GM12878 (cell line): Measurements from ENCODE around the gene PALLD. TPM values are rescaled to one million over a fixed set of nuclear protein-coding genes. Genes with fewer than 3 reads are reported as not detected.

Source experiments
- ATAC-seq: fragments of 200-7000 bp; cut with Tn5 transposase; 3 replicates; pipeline ENCODE4 v1.9.1; 2020; ENCODE audit warnings: mild to moderate bottlenecking, moderate library complexity
- BruUV-seq: library from RNA; stranded (reverse); fragments of 400-500 nt; replicated peaks from 2 replicates; lab custom pipeline; 2021; lab: Mats Ljungman, UMichigan
- CTCF ChIA-PET: fragments of 300-600 bp; sonication (Branson Sonifier 250); formaldehyde crosslinking; extraction: SDS; loops from one replicate; lab custom pipeline; 2021; ENCODE audit warnings: inconsistent platforms; lab: Yijun Ruan, JAX
- POLR2A ChIA-PET: fragments of 350-600 bp; formaldehyde crosslinking; extraction: SDS; loops from one replicate; lab custom pipeline; 2021; ENCODE audit warnings: inconsistent platforms; lab: Charles Lee
- RAD21 ChIA-PET: fragments of 300-600 bp; sonication (Branson Sonifier 250); formaldehyde crosslinking; loops from one replicate; lab custom pipeline; 2023; ENCODE audit warnings: antibody characterized with exemption; ENCODE audit not compliant: unreplicated experiment; lab: Charles Lee
- SMC1A ChIA-PET: fragments of 300-600 bp; sonication (Branson Sonifier 250); formaldehyde crosslinking; loops from one replicate; lab custom pipeline; 2023; ENCODE audit not compliant: unreplicated experiment, uncharacterized antibody; lab: Charles Lee
- DNase-seq: peaks from one replicate; pipeline ENCODE4 v3.0.0-alpha.2; 2011; ENCODE audit warnings: low read depth, low spot score
- FAIRE-seq: peaks from 3 replicates; lab custom pipeline; 2011; peaks lifted over from hg19 to GRCh38; lab: Jason Lieb, UNC
- H2AFZ ChIP-seq: 2 replicates; pipeline ENCODE4 v1.6.0; 2011; ENCODE audit warnings: low read depth, low read length, control low read depth; ENCODE audit not compliant: control insufficient read depth
- H3K27ac ChIP-seq: 2 replicates; pipeline ENCODE4 v1.5.1; 2011; ENCODE audit warnings: control low read depth; ENCODE audit not compliant: control insufficient read depth, insufficient read depth
- H3K27me3 ChIP-seq, 2 experiments: replicated peaks in 1 of 2; 2 replicates each; pipeline versions ENCODE4 v1.6.0 to v1.6.1; 2011; ENCODE audit warnings: low read length in 1 of 2; ENCODE audit not compliant: control insufficient read depth in 2 of 2, insufficient read depth in 2 of 2
- H3K36me3 ChIP-seq, 2 experiments: 2 replicates each; pipeline ENCODE4 v1.5.1; 2011; ENCODE audit warnings: low read length in 1 of 2; ENCODE audit not compliant: control insufficient read depth in 2 of 2, insufficient read depth in 2 of 2
- H3K4me1 ChIP-seq: 2 replicates; pipeline ENCODE4 v1.6.1; 2011; ENCODE audit warnings: mild to moderate bottlenecking, low read length, moderate library complexity, mixed read lengths; ENCODE audit not compliant: control insufficient read depth, insufficient read depth
- H3K4me2 ChIP-seq: 2 replicates; pipeline ENCODE4 v1.6.0; 2011; ENCODE audit warnings: control low read depth; ENCODE audit not compliant: control insufficient read depth, insufficient read depth
- H3K4me3 ChIP-seq: fragments of 200-600 bp; sonication (generic); 2 replicates; pipeline ENCODE4 v1.5.1; 2016
- H3K79me2 ChIP-seq: 2 replicates; pipeline ENCODE4 v1.6.0; 2011; ENCODE audit warnings: low read length; ENCODE audit not compliant: control insufficient read depth, insufficient read depth
- H3K9ac ChIP-seq: 2 replicates; pipeline ENCODE4 v1.8.0; 2011; ENCODE audit warnings: low read length, control low read depth, mixed read lengths; ENCODE audit not compliant: control insufficient read depth, insufficient read depth
- H3K9me3 ChIP-seq: replicated peaks from 3 replicates; pipeline ENCODE4 v1.5.1; 2011; ENCODE audit warnings: mild to moderate bottlenecking, low read length; ENCODE audit not compliant: control insufficient read depth, insufficient read depth
- H4K20me1 ChIP-seq: 2 replicates; pipeline ENCODE4 v1.6.0; 2011; ENCODE audit not compliant: control insufficient read depth, insufficient read depth
- ASH2L ChIP-seq: fragments of 300-600, 200-600 bp; sonication (generic); IDR thresholded peaks from 2 replicates; pipeline ENCODE4 v1.6.1; 2017; ENCODE audit warnings: low read depth, mild to moderate bottlenecking, borderline replicate concordance
- CBX3 ChIP-seq: fragments of 200-600 bp; sonication (generic); IDR thresholded peaks from 2 replicates; pipeline ENCODE4 v1.6.1; 2016; ENCODE audit warnings: low read depth, borderline replicate concordance
- CREB1 ChIP-seq: IDR thresholded peaks from 2 replicates; pipeline ENCODE4 v1.6.1; 2012; ENCODE audit warnings: low read depth, mild to moderate bottlenecking, inconsistent platforms
- GATAD2B ChIP-seq: fragments of 450-650 bp; conservative IDR thresholded peaks from 2 replicates; pipeline ENCODE4 v1.6.1; 2017; ENCODE audit warnings: low read depth, mild to moderate bottlenecking, moderate library complexity
- HDAC6 ChIP-seq: fragments of 200-600 bp; sonication (generic); IDR thresholded peaks from one replicate; pipeline ENCODE4 v1.8.0; 2017; ENCODE audit warnings: antibody characterized with exemption; ENCODE audit not compliant: unreplicated experiment
- HDGF ChIP-seq: fragments of 450-650 bp; IDR thresholded peaks from 2 replicates; pipeline ENCODE4 v1.6.1; 2016; ENCODE audit warnings: antibody characterized with exemption
- IKZF1 ChIP-seq: fragments of 450-650 bp; conservative IDR thresholded peaks from 2 replicates; pipeline ENCODE4 v1.6.1; 2017; ENCODE audit warnings: antibody characterized with exemption, mild to moderate bottlenecking
- IRF3 ChIP-seq: fragments of 450-650 bp; IDR thresholded peaks from 2 replicates; pipeline ENCODE4 v1.6.1; 2014; ENCODE audit warnings: mild to moderate bottlenecking
- JUNB ChIP-seq: IDR thresholded peaks from 2 replicates; pipeline ENCODE4 v1.6.1; 2016; ENCODE audit warnings: antibody characterized with exemption, mild to moderate bottlenecking
- LARP7 ChIP-seq: fragments of 450-650 bp; IDR thresholded peaks from 2 replicates; pipeline ENCODE4 v1.6.1; 2017; ENCODE audit warnings: mild to moderate bottlenecking
- MTA2 ChIP-seq: fragments of 450-650 bp; IDR thresholded peaks from 2 replicates; pipeline ENCODE4 v1.6.1; 2016; ENCODE audit warnings: low read depth, mild to moderate bottlenecking, moderate library complexity
- MXI1 ChIP-seq: fragments of 150-350 bp; IDR thresholded peaks from 2 replicates; pipeline ENCODE4 v1.6.1; 2011; ENCODE audit warnings: low read depth, mild to moderate bottlenecking, inconsistent platforms, low read length, improper control_type of control experiment
- PAX8 ChIP-seq: fragments of 450-650 bp; IDR thresholded peaks from 2 replicates; pipeline ENCODE4 v1.6.1; 2017; ENCODE audit warnings: mild to moderate bottlenecking, moderate library complexity
- PRDM15 ChIP-seq: fragments of 450-650 bp; formaldehyde crosslinking; IDR thresholded peaks from 2 replicates; pipeline ENCODE4 v1.4.0; 2020; ENCODE audit warnings: mild to moderate bottlenecking, moderate library complexity
- RAD21 ChIP-seq: IDR thresholded peaks from 2 replicates; pipeline ENCODE4 v1.6.1; 2011; ENCODE audit warnings: mild to moderate bottlenecking, low read depth, low read length, moderate library complexity; ENCODE audit not compliant: insufficient read depth
- RB1 ChIP-seq: fragments of 450-650 bp; formaldehyde crosslinking; IDR thresholded peaks from 2 replicates; pipeline ENCODE4 v1.6.1; 2017; ENCODE audit warnings: mild to moderate bottlenecking, borderline replicate concordance
- RFX5 ChIP-seq: IDR thresholded peaks from 2 replicates; pipeline ENCODE4 v1.6.1; 2011; ENCODE audit warnings: low read depth, low read length, improper control_type of control experiment
- SP1 ChIP-seq: IDR thresholded peaks from one replicate; pipeline ENCODE4 v1.6.1; 2011; ENCODE audit warnings: low read depth, low read length
- TARDBP ChIP-seq: IDR thresholded peaks from 2 replicates; pipeline ENCODE4 v1.6.1; 2016; ENCODE audit warnings: borderline replicate concordance
- TBL1XR1 ChIP-seq: IDR thresholded peaks from 2 replicates; pipeline ENCODE4 v1.6.1; 2012; ENCODE audit warnings: low read depth, low read length, improper control_type of control experiment
- WGBS: methylation state at CpG from one replicate; pipeline ENCODE4 v1.1.6; 2016; ENCODE audit warnings: low lambda C conversion rate; ENCODE audit not compliant: insufficient replicate concordance, insufficient coverage; ENCODE audit errors: missing lambda C conversion rate; 5-methylcytosine and 5-hydroxymethylcytosine counted together
- in situ Hi-C: fragments of 300-500 bp; cut with MboI; formaldehyde crosslinking; loops from 9 replicates; pipeline ENCODE4 v1.14.3; 2018; ENCODE audit warnings: mixed read lengths
- intact Hi-C: fragments of 100-400 bp; cut with micrococcal nuclease; formaldehyde crosslinking; loops from one replicate; pipeline ENCODE4 v1.14.2; 2022; ENCODE audit not compliant: unreplicated experiment
- polyA plus RNA-seq, 11 experiments: library from polyadenylated mRNA; depleted of rRNA in 4 of 11; unstranded in 6 of 11; stranded (reverse) in 5 of 11; fragments of >200 nt; fragmentation: Nextera tagmentation in 4 of 11; fragmentation: Illumina TruSeq in 1 of 11; extraction: Ambion mirVana in 4 of 11; extraction: Trizol in 1 of 11; gene quantifications; 1 replicate in 1 of 11; 2 replicates in 10 of 11; pipeline versions ENCODE4 v1.2.1 to v1.2.3, GENCODE V29; 2011 to 2016; ENCODE audit warnings: inconsistent platforms in 2 of 11, missing spikeins in 2 of 11, low read depth in 1 of 11
- total RNA-seq, 4 experiments: library from RNA; depleted of rRNA in 3 of 4; stranded (reverse); fragments of >200 nt in 3 of 4; fragmentation: Illumina TruSeq in 1 of 4; extraction: Trizol in 1 of 4; gene quantifications; 2 replicates each; pipeline versions ENCODE4 v1.2.1 to v1.2.3, GENCODE V29; 2013 to 2021
- TF ChIP-seq, protein P1 (sequence below): IDR thresholded peaks from 2 replicates; pipeline ENCODE4 v1.6.1; 2012; ENCODE audit warnings: low read depth, low read length, improper control_type of control experiment

Gene PALLD
- total and polyA plus RNA-seq, 10 of the 15 experiments (the other 5 are each of a cell fraction or from before 2014, with no cell fraction given) = 1.0 to 7.7 (median 1.7) TPM

DNA sequence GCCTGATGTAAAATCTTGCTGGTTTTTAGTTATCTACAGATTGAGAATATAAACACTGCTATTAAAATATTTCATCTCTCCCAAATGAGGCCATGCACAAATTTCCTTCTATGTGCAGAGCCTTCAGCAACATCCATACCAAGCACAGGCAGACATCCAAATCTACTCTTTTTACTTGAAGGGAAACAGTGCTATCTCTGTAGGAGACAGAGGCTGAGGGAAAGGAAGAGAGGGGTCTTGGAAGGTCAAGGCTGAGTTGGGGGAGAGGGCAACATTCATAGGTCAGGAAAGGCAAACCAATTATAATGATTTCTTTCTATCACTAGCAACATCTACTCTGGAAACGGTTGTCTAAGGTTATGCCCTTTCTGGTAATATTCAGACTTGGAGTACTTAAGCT lies 273.0 kb downstream of the PALLD start (continued):
- no peak for TF ChIP-seq PRDM15
- TF ChIP-seq RFX5 = no peak
- no peak for TF ChIP-seq GATAD2B
- no peak for TF ChIP-seq PAX8
- no peak for TF ChIP-seq SP1
- TF ChIP-seq MTA2 = no peak
- TF ChIP-seq, all 136 proteins: peak for 0

GRCh38 chr4:168771251-168771650 lies 274.4 kb downstream of the PALLD start:
- in situ Hi-C loops = no loop called here
- ChIA-PET CTCF (interaction anchor here (2.5 kb wide), 1 partner anchor 60 kb away, joined by 10 read pairs; no protein-coding TSS in a partner anchor), RAD21 (no interaction called here), SMC1A (interaction anchor here (1.1 to 1.7 kb wide), 2 partner anchors 15 to 48 kb away, joined by 3 read pairs; no protein-coding TSS in a partner anchor), POLR2A (no interaction called here)
- intact Hi-C loops = no loop called here
- BruUV-seq = no TSS peak
- ATAC-seq = peak; percentile 55
- H3K4me2 ChIP-seq = no peak overlapping the region
- no peaks in the 10 kb centered on the region for H3K9me3 ChIP-seq
- no peaks in the 10 kb centered on the region for H3K27me3 ChIP-seq
- H3K9ac ChIP-seq = no peak overlapping the region
- H4K20me1 ChIP-seq = no peaks in the 10 kb centered on the region
- no peak for FAIRE-seq
- H3K79me2 ChIP-seq = no peaks in the 10 kb centered on the region
- no peak overlapping the region for H3K27ac ChIP-seq
- no peaks in the 10 kb centered on the region for H3K36me3 ChIP-seq
- 0% methylated on average over 2 of the region's 2 CpGs for WGBS
- DNase-seq = no peak
- H3K4me1 ChIP-seq = no peaks in the 10 kb centered on the region
- no peak overlapping the region for H3K4me3 ChIP-seq
- H2AFZ ChIP-seq = no peak overlapping the region
- TF ChIP-seq HDAC6 = no peak
- TF ChIP-seq RB1 = no peak
- TF ChIP-seq TBL1XR1 = no peak
- TF ChIP-seq ASH2L = no peak
- no peak for TF ChIP-seq CREB1
- no peak for TF ChIP-seq GATAD2B
- TF ChIP-seq, protein P1, sequence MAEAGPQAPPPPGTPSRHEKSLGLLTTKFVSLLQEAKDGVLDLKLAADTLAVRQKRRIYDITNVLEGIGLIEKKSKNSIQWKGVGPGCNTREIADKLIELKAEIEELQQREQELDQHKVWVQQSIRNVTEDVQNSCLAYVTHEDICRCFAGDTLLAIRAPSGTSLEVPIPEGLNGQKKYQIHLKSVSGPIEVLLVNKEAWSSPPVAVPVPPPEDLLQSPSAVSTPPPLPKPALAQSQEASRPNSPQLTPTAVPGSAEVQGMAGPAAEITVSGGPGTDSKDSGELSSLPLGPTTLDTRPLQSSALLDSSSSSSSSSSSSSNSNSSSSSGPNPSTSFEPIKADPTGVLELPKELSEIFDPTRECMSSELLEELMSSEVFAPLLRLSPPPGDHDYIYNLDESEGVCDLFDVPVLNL = no peak
- no peak for TF ChIP-seq JUNB
- TF ChIP-seq HDGF = no peak
- TF ChIP-seq MXI1 = no peak
- no peak for TF ChIP-seq LARP7
- TF ChIP-seq TARDBP = no peak
- no peak for TF ChIP-seq IRF3
- TF ChIP-seq CBX3 = no peak
- no peak for TF ChIP-seq RAD21
- no peak for TF ChIP-seq IKZF1
